ENCODE measurements around the gene ACTN3.

- TF ChIP-seq GATA2 (IDR thresholded peaks at IDR 0.05; ENCODE audit: low read depth, low read length) = no peak
- no peak for TF ChIP-seq GATA3 (IDR thresholded peaks at IDR 0.05; ENCODE audit: low read depth, low read length)
These were observed 35.7 kb upstream of the ACTN3 start for GRCh38 chr11:66510990-66511339.

All from SH-SY5Y (cell line).